Measurements from ENCODE around the gene LRRTM4.

DNA sequence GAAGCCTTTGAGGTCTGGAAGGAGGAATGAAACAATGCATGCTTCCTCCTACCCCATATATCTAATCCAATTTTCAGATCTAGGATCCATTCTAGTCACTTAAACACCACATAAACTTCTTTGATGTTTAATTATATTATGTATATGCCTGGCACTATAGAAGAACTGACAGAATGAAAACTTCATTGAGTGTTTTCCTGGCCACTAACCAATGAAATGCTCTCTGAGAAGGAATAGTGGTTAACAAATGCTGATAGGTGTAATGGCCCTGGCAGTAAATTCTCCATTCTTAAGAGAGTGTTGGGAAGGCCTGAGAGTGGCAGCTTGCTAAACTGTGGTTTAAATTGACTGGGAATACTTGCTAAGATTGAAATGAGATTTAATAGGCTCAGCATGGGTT is 710.0 kb downstream of the LRRTM4 start:
- TF ChIP-seq SMAD4 (CRISPR knock-in tag; IDR thresholded peaks at IDR 0.05): no peak
- TF ChIP-seq, protein P1, sequence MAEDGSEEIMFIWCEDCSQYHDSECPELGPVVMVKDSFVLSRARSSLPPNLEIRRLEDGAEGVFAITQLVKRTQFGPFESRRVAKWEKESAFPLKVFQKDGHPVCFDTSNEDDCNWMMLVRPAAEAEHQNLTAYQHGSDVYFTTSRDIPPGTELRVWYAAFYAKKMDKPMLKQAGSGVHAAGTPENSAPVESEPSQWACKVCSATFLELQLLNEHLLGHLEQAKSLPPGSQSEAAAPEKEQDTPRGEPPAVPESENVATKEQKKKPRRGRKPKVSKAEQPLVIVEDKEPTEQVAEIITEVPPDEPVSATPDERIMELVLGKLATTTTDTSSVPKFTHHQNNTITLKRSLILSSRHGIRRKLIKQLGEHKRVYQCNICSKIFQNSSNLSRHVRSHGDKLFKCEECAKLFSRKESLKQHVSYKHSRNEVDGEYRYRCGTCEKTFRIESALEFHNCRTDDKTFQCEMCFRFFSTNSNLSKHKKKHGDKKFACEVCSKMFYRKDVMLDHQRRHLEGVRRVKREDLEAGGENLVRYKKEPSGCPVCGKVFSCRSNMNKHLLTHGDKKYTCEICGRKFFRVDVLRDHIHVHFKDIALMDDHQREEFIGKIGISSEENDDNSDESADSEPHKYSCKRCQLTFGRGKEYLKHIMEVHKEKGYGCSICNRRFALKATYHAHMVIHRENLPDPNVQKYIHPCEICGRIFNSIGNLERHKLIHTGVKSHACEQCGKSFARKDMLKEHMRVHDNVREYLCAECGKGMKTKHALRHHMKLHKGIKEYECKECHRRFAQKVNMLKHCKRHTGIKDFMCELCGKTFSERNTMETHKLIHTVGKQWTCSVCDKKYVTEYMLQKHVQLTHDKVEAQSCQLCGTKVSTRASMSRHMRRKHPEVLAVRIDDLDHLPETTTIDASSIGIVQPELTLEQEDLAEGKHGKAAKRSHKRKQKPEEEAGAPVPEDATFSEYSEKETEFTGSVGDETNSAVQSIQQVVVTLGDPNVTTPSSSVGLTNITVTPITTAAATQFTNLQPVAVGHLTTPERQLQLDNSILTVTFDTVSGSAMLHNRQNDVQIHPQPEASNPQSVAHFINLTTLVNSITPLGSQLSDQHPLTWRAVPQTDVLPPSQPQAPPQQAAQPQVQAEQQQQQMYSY (CRISPR knock-in tag; IDR thresholded peaks at IDR 0.05): no peak

All from WTC11 (cell line).